ENCODE data around the gene GLDN.

The GLDN gene

GRCh38 chr15:51356983-51357382 lies 15.5 kb downstream of the GLDN start:
- DNase-seq (ENCODE audit: low read depth in 2 of 2), result no peak

- no peak for DNase-seq (ENCODE audit: low read depth in 2 of 2)
These were observed 18.5 kb downstream of the GLDN start for GRCh38 chr15:51359981-51360380.

- no peak for DNase-seq (ENCODE audit: low read depth in 2 of 2)
These were observed 21.9 kb downstream of the GLDN start for GRCh38 chr15:51363383-51363782.

- no peak for DNase-seq (ENCODE audit: low read depth in 2 of 2)
These were observed 24.0 kb downstream of the GLDN start for GRCh38 chr15:51365417-51365816.

GRCh38 chr15:51366071-51366470 lies 24.6 kb downstream of the GLDN start:
- DNase-seq (ENCODE audit: low read depth in 2 of 2), result no peak

GRCh38 chr15:51366920-51367319 lies 25.5 kb downstream of the GLDN start:
- no peak for DNase-seq (ENCODE audit: low read depth in 2 of 2)

GRCh38 chr15:51367322-51367976 lies 26.0 kb downstream of the GLDN start:
- no peak for DNase-seq (ENCODE audit: low read depth in 2 of 2)

- DNase-seq (ENCODE audit: low read depth in 2 of 2), result no peak
These were observed 26.9 kb downstream of the GLDN start for GRCh38 chr15:51368307-51368706.

GRCh38 chr15:51368751-51369450 lies 27.4 kb downstream of the GLDN start:
- DNase-seq (ENCODE audit: low read depth in 2 of 2), result no peak

GRCh38 chr15:51369451-51369761 lies 28.0 kb downstream of the GLDN start:
- DNase-seq (ENCODE audit: low read depth in 2 of 2), result no peak

- DNase-seq (ENCODE audit: low read depth in 2 of 2), result no peak
These were observed 29.8 kb downstream of the GLDN start for GRCh38 chr15:51371266-51371665.

GRCh38 chr15:51374131-51374530 lies 32.7 kb downstream of the GLDN start:
- DNase-seq (ENCODE audit: low read depth in 2 of 2), result no peak

GRCh38 chr15:51375966-51376640 lies 34.6 kb downstream of the GLDN start:
- DNase-seq (ENCODE audit: low read depth in 2 of 2), result no peak

GRCh38 chr15:51377038-51377786 lies 35.8 kb downstream of the GLDN start:
- DNase-seq (ENCODE audit: low read depth in 2 of 2), result no peak

GRCh38 chr15:51378406-51378805 lies 37.0 kb downstream of the GLDN start:
- no peak for DNase-seq (ENCODE audit: low read depth in 2 of 2)

GRCh38 chr15:51379390-51379789 lies 37.9 kb downstream of the GLDN start:
- no peak for DNase-seq (ENCODE audit: low read depth in 2 of 2)

GRCh38 chr15:51380999-51381806 lies 39.7 kb downstream of the GLDN start:
- no peak for DNase-seq (ENCODE audit: low read depth in 2 of 2)

GRCh38 chr15:51382787-51383186 lies 41.3 kb downstream of the GLDN start:
- DNase-seq (ENCODE audit: low read depth in 2 of 2), result no peak

GRCh38 chr15:51386029-51386428 lies 44.6 kb downstream of the GLDN start:
- DNase-seq (ENCODE audit: low read depth in 2 of 2), result no peak

GRCh38 chr15:51386486-51386885 lies 45.0 kb downstream of the GLDN start:
- DNase-seq (ENCODE audit: low read depth in 2 of 2), result no peak

GRCh38 chr15:51386960-51387698 lies 45.7 kb downstream of the GLDN start:
- no peak for DNase-seq (ENCODE audit: low read depth in 2 of 2)
